A204.1 (cell line): Measurements from ENCODE around the gene DTNBP1.
"Not testable (repeated sequence)": the region's sequence is repeated elsewhere in the genome, so short reads cannot be mapped to it uniquely, and the experiment has no call there.

Experiments
- FAIRE-seq: peaks from 2 replicates; lab custom pipeline; 2012; peaks lifted over from hg19 to GRCh38; lab: Jason Lieb, UNC

Gene DTNBP1

GRCh38 chr6:15556711-15557110 is 106.1 kb downstream of the DTNBP1 start:
- no peak for FAIRE-seq

- FAIRE-seq: no peak
Observed at GRCh38 chr6:15555101-15556038, 107.5 kb downstream of the DTNBP1 start.

GRCh38 chr6:15554728-15555100 is 108.1 kb downstream of the DTNBP1 start:
- no peak for FAIRE-seq

- FAIRE-seq: no peak
Observed at GRCh38 chr6:15553736-15554294, 109.0 kb downstream of the DTNBP1 start.

GRCh38 chr6:15553031-15553430 is 109.8 kb downstream of the DTNBP1 start:
- FAIRE-seq: no peak

- FAIRE-seq: no peak
Observed at GRCh38 chr6:15551798-15552197, 111.0 kb downstream of the DTNBP1 start.

- no peak for FAIRE-seq
Observed at GRCh38 chr6:15551262-15551661, 111.6 kb downstream of the DTNBP1 start.

- no peak for FAIRE-seq
Observed at GRCh38 chr6:15550546-15551123, 112.2 kb downstream of the DTNBP1 start.

GRCh38 chr6:15549371-15549770 is 113.5 kb downstream of the DTNBP1 start:
- no peak for FAIRE-seq

- no peak for FAIRE-seq
Observed at GRCh38 chr6:15547400-15547799, 115.4 kb downstream of the DTNBP1 start.

GRCh38 chr6:15546591-15546990 is 116.2 kb downstream of the DTNBP1 start:
- no peak for FAIRE-seq

GRCh38 chr6:15544321-15544900 is 118.4 kb downstream of the DTNBP1 start:
- no peak for FAIRE-seq

- not testable (repeated sequence) for FAIRE-seq
Observed at GRCh38 chr6:15543332-15543917, 119.4 kb downstream of the DTNBP1 start.

- FAIRE-seq: no peak
Observed at GRCh38 chr6:15539722-15540270, 123.0 kb downstream of the DTNBP1 start.

GRCh38 chr6:15538766-15539495 is 123.9 kb downstream of the DTNBP1 start:
- no peak for FAIRE-seq

- no peak for FAIRE-seq
Observed at GRCh38 chr6:15538106-15538505, 124.7 kb downstream of the DTNBP1 start.

GRCh38 chr6:15536198-15536955 is 126.5 kb downstream of the DTNBP1 start:
- FAIRE-seq: no peak

- FAIRE-seq: no peak
Observed at GRCh38 chr6:15535495-15536197, 127.2 kb downstream of the DTNBP1 start.

GRCh38 chr6:15534974-15535373 is 127.9 kb downstream of the DTNBP1 start:
- no peak for FAIRE-seq

GRCh38 chr6:15533379-15534026 is 129.3 kb downstream of the DTNBP1 start:
- FAIRE-seq: no peak
